Chondrocyte (in vitro differentiated cells): ENCODE results near the gene DMBT1. TPM values are rescaled to one million over a fixed set of nuclear protein-coding genes. Genes with fewer than 3 reads are reported as not detected.

Experiments
- DNase-seq: peaks from one replicate; pipeline ENCODE4 v3.0.0; 2021; ENCODE audit warnings: mixed read lengths, low spot score
- H3K27ac Mint-ChIP-seq: one replicate; pipeline ENCODE4 v1.8.0; 2021; ENCODE audit warnings: mild to moderate bottlenecking, moderate library complexity, mixed read lengths; ENCODE audit not compliant: unreplicated experiment
- H3K27me3 Mint-ChIP-seq: 2 replicates; pipeline ENCODE4 v1.8.0; 2021; ENCODE audit warnings: low read depth, mixed read lengths
- H3K36me3 Mint-ChIP-seq: 2 replicates; pipeline ENCODE4 v1.8.0; 2021; ENCODE audit warnings: low read depth, mixed read lengths
- H3K4me1 Mint-ChIP-seq: 2 replicates; pipeline ENCODE4 v1.8.0; 2021; ENCODE audit warnings: low read depth, mild to moderate bottlenecking, mixed read lengths
- H3K4me3 Mint-ChIP-seq: one replicate; pipeline ENCODE4 v1.8.0; 2021; ENCODE audit warnings: mild to moderate bottlenecking, moderate library complexity, mixed read lengths; ENCODE audit not compliant: unreplicated experiment
- H3K9me3 Mint-ChIP-seq: 2 replicates; pipeline ENCODE4 v1.8.0; 2021; ENCODE audit warnings: low read depth, mixed read lengths
- CTCF ChIP-seq: fragments of 200-600 bp; sonication (generic); IDR thresholded peaks from 2 replicates; pipeline ENCODE4 v1.5.0; 2021; ENCODE audit warnings: antibody characterized with exemption, mild to moderate bottlenecking, moderate library complexity
- total RNA-seq: library from RNA; stranded (reverse); gene quantifications from 3 replicates; pipeline ENCODE4 v1.2.1, GENCODE V29; 2021

The DMBT1 gene
- total RNA-seq, 1 donor from 2014 or later = 0.17 TPM

DNA sequence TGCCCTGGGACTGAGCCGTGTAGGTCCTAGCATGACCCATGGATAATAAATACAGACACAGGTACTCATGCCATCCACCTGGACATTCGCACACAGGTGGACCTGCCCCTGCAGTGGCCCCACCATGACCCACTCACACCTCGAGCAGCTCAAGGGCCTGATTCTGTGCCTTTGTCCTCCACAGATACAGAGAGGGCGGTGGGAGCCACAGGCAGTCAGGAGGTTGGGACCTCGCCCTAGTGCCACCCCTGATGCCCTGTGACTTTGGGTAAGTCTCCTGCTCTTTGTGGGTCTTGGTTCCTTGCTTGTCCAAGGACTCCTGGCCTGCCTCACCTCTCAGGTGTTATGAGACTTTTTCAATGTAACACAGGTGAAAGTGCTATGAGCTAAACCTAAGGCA lies 96.2 kb downstream of the DMBT1 start:
- no peaks in the 10 kb centered on the region for H3K36me3 Mint-ChIP-seq
- H3K27ac Mint-ChIP-seq = no peak overlapping the region
- H3K4me1 Mint-ChIP-seq = peaks cover 7% of the 10 kb centered on the region
- H3K27me3 Mint-ChIP-seq = peaks cover 54% of the 10 kb centered on the region
- H3K9me3 Mint-ChIP-seq = peaks cover 4% of the 10 kb centered on the region
- DNase-seq = no peak
- H3K4me3 Mint-ChIP-seq = no peak overlapping the region
- no peak for TF ChIP-seq CTCF

- Mint-ChIP-seq H3K4me3 (no peak overlapping the region), H3K4me1 (peaks cover 7% of the 10 kb centered on the region), H3K27me3 (peaks cover 49% of the 10 kb centered on the region), H3K27ac (no peak overlapping the region), H3K9me3 (no peaks in the 10 kb centered on the region), H3K36me3 (no peaks in the 10 kb centered on the region)
- DNase-seq = no peak
- TF ChIP-seq CTCF = no peak
Observed at GRCh38 chr10:122657255-122657654, 96.7 kb downstream of the DMBT1 start.

DNA sequence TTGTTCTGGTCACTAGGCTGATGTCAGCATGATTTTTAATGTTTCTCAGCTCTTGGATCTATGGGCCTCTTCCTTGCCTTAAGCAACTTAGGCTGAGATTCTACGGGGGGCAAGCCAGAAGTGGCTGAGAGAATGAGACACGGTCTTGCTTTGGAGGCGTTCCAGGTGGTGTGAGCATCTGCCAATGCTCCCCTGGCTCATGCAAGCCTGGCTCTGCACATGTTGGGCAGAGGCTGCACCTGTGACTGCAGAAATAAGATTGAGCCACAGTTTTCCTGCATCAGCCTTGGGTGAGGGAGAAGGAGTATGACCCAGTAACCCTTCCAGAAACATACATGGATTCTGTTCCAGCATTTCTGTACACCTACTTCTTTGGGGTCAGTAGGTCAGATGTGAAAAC lies 97.2 kb downstream of the DMBT1 start:
- H3K27me3 Mint-ChIP-seq = peaks cover 48% of the 10 kb centered on the region
- no peaks in the 10 kb centered on the region for H3K36me3 Mint-ChIP-seq
- no peaks in the 10 kb centered on the region for H3K9me3 Mint-ChIP-seq
- H3K4me1 Mint-ChIP-seq = peaks cover 7% of the 10 kb centered on the region
- no peak overlapping the region for H3K4me3 Mint-ChIP-seq
- DNase-seq = no peak
- TF ChIP-seq CTCF = no peak
- H3K27ac Mint-ChIP-seq = no peak overlapping the region

DNA sequence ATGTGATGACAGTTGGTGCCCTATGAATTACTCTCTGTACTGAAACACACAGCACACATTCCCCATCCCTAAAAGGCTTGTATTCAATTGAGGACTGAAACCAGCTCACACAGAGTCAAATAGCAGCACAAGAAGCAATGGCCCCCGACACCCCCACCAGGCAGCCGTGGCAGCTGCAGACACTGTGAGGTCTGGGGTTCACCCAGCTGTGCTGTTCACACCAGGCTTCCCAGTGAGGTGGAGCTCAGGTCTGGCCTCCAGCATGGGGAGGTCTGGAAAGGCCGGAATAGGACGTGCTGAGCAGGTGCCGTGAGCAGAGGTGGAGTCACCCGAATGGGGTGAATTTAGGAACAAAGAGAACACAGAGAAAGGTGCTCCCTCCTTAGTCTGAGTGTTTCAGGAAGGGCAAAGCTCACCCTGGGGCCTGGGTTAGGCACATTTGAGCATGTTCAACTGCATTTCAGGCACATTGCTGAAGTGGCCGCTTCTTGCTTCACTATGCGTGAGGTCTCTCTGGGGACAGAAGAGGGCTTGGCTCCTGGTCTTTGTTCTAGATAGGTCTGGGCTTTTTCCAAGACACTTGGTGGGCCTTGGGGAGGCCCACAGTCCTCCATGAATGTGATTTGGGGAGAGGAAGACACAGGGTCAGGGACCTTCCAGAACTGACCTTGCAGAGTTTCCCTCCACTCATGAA lies 97.9 kb downstream of the DMBT1 start:
- peaks cover 44% of the 10 kb centered on the region for H3K27me3 Mint-ChIP-seq
- no peak for TF ChIP-seq CTCF
- H3K36me3 Mint-ChIP-seq = no peaks in the 10 kb centered on the region

GRCh38 chr10:122659126-122659525 lies 98.6 kb downstream of the DMBT1 start:
- no peak for DNase-seq
- Mint-ChIP-seq H3K27ac (no peak overlapping the region), H3K27me3 (peaks cover 39% of the 10 kb centered on the region), H3K9me3 (no peaks in the 10 kb centered on the region), H3K4me3 (no peak overlapping the region), H3K36me3 (no peaks in the 10 kb centered on the region), H3K4me1 (peaks cover 7% of the 10 kb centered on the region)
- TF ChIP-seq CTCF = no peak

More for the DNA sequence above, 97.9 kb downstream of the DMBT1 start:
- H3K4me3 Mint-ChIP-seq = no peak overlapping the region
- no peak overlapping the region for H3K27ac Mint-ChIP-seq
- no peak for DNase-seq
- peaks cover 7% of the 10 kb centered on the region for H3K4me1 Mint-ChIP-seq
- no peaks in the 10 kb centered on the region for H3K9me3 Mint-ChIP-seq
